ENCODE results near the gene PPP2R5C.

GRCh38 chr14:101849125-101849524 lies 87.6 kb downstream of the PPP2R5C start:
- TF ChIP-seq POLR2AphosphoS5 (IDR thresholded peaks at IDR 0.05; ENCODE audit: borderline replicate concordance, low read depth, low read length) (no peak), EZH2 (IDR thresholded peaks at IDR 0.05) (no peak), FOXP2 (optimal IDR thresholded peaks at IDR 0.05; ENCODE audit: control extremely low read depth, extremely low read length, insufficient read depth) (no peak)

Measured in SK-N-MC (cell line).